Stimulated activated naive CD4-positive, alpha-beta T cell treated with Interleukin-2 at 50 U/mL for 16 hours (primary cell): ENCODE results near the gene RNF113B.

Source experiments
- DNase-seq: peaks from one replicate; lab custom pipeline; 2025; lab: John Stamatoyannopoulos, UW

The RNF113B gene

DNA sequence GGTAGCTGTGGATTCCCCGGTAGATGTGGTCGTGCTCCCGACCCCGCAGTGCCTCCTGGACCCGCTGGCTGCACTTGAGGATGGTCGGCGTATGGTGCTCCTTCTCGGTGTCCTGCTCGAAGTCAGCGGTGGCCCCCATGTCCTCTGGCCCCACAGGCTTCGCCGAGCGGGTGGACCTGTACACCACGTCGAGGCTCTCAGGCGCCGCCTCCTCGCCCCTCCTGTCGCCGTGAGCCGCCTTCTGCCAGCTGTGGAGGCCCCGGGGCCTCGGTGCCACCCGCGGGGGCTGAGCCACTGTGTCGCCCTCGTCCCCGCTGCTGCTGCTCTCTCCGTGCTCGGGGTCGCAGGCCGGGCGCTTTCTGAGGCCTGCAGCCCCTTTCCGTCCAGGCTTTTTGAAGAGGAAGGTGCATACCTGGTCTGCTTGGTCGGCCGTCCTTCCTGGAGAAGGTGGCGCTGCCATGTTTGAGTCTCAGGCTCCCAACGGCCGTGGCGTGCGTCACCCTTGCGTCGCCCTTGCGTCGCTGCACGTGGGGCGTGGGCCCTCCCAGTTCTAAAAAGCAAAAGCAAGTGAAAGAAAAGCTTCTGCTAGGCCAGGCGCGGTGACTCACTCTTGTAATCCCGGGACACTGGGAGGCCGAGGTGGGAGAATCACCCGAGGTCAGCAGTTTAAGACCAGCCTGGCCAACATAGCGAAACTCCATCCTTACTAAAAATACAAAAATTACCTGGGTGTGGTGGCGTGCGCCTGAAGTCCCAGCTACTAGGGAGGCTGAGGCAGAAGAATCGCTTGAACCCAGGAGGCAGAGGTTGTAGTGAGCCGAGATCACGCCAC is at the start of gene RNF113B:
Gene RNF113B (minus strand): TSS at position 493 of the 832 bp plus-strand sequence. CDS start 33 bp downstream, at position 460.
- no peak for DNase-seq

DNA sequence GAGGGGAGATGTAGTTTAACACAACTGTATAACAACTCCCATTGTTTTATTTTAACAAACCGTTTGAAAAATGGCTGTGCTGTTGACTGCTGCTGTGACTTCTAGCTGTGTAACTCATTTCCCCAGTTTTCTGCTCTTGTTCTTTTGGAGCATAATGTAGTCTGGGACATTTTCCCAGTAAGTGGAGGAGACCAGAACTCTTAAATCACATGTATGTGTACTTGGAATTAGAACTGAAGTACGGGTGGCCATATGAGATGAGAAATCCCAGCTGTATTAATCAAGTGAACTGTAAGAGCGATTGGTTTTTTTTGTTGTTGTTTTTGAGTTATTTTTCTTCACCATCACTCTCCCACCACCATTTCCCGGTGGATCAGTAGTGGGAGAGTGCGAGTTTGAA is 49.4 kb upstream of the RNF113B start:
- no peak for DNase-seq

DNA sequence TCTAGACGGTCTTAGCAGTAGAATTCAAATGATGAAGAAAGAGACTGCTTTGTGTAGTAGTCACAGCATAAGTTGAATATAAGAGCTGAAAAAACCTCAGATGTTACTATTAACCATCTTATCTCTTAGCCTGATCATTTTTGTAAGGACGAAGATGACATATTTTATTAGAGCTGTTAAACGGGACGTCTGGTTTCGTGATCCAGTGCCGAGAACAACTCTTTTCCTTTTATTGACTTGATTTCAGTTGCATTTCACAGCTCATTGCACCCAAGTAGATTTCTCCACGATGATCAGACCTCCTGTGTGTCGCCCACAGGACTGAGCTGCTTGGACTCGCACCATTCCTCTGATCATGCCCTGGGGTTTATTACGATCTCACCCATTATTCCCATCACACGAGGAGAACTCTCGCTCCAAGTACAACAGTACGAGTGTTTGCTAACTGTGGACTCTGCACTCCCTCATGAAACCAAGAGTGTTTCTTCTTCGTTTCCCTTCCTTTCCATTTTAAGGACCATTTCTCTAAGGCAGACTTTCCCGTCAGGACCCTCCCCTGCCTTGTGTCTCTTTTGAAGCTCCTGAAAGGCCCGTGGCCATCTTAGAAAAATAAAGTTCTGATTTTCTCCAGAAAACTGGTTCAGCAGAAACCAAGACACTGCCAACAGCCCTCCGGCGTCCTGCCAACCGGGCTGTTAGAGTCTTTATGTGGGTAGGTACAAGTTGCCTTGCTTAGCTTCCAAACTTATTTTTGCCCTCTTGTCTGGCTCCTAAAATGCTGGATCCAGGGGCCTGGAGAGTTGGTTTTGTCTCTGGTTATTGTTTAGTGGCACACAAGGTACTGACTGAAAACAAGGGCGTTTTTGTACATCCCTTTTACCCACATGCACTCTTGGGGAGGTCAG is 48.2 kb upstream of the RNF113B start:
- no peak for DNase-seq

DNA sequence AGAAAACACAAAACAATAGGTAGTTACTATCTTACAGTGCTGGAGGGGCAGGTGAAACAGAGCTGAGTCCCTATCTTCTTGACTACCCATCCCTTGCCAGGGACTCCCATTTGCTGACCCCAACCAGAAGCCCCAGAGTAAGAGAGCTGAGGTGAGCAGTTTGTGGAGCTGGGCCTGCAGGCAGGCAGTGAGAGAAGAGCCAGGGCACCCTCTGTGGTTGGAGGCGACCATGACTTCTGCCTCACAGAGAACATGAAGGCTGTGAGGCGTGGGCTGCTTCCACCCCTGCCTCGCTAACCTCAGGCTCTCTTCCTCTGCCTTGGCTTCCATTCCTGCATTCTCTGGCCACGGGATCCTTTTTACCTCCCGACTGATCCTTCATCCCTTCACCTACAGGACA is 47.5 kb upstream of the RNF113B start:
- DNase-seq, result no peak

DNA sequence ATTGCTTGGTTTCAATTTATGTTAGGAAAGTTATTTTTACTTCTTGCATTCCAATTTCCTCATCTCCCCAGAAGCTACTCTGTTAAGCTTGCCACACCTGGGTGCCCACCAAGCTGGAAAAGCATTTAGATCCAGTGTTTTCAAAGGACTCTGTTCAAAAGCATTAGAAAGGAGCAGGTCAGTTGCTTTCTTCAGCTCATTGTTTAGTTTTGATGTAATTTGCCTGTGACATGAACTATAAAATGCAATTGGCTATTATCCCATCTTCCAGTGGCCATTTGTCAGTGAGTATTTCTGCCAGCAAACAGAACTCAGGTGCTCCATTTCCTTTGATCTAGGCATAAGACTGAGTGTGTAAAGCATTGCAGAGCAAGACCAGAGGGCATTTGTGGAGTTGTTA is 46.7 kb upstream of the RNF113B start:
- no peak for DNase-seq

DNA sequence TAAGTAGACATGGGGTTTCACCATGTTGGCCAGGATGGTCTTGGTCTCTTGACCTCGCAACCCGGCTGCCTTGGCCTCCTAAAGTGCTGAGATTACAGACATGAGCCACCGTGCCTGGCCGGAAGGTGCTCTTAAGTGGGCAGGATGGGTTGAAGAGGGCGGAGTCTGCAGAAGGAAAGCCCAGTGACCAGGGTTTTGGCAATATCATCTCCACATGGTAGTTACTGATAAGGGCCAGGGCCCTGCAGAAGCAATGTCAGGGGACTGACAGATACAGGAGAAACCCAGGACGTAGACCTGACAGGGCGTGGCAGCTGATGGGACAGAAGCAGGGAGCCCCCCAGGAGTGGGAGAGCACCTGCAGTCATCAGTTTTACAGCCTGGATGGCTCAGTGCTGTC is 45.7 kb upstream of the RNF113B start:
- DNase-seq, result no peak

DNA sequence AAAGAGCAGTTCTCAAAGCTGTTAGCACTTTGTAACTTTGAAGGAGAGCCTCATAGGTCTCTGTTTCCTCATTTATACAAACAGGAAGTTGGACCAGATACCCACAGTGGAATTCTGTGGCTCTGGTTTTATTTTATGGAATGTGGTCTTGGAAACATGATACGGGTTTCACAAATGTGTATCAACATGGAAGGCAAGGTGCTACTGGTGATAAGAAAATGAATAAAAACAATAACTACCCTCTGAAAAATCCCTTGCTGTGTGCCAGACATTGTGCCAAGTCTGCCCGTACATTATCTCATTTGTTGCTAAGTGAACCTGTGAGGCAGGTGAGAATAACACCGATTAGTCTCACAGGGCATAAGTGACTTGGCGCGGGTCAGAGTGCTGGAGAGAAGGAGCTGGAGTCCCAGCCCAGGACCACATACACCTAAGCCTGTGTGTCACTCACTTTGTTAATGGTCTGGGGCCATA is 45.0 kb upstream of the RNF113B start:
- DNase-seq, result no peak

DNA sequence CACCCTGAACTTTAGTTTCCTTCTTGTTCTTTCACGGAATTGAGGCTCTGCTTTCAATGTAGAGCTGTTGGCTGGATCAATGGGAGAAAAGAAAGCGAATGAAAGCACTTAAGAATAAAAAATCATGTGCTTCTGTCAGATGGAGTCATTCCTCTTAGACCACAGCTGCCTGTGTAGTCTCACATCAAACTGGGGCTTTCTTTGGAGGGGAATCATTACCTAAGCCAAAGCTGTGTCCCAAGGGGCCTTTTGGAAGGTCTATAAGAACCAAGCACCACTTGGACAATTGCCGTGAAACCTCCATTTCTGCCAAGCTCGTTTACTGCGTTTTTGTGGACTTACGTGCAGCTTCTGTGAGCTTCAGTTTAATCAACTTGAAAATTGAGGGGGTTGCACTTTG is 44.2 kb upstream of the RNF113B start:
- DNase-seq, result no peak

DNA sequence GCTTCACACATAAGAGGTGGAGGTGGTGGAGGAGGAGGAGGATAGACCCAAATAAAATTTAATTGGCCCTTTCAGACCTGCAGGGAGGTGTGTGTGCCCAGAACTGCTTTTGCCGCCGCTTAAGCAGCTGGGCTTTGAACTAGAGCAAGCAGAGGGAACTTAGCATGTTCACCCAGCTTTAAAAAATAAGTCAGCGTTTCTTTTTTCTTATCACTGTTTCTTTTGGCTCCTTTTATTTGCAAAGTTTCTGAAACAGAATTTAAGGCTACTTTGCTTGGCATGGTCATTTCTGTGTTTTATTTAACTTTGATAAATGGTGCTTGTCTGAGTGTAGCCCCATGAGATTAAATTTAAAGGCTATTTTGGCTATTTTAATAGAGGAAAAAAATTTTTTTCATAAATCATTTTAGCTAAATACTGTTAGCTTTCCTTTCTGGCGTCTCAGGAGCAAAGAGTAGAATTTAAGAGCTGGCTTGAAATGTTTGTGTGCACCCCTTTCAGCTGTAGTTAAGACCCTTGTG is 43.3 kb upstream of the RNF113B start:
- DNase-seq, result no peak

DNA sequence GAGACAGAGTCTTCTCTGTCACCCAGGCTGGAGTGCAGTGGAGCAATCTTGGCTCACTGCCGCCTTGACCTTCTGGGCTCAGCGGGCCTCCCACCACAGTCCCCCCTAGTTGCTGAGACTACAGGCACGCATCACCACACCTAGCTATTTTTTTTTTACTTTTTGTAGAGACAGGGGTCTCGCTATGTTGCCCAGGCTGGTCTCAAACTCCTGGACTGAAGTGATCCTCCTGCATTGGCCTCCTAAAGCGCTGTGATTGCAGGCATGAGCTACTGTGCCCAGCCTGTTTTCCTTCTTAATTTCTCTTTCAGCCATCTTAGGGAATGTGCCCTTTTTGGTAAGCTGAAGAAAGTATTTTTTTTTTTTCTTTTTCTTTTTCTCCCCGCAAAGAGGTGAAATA is 42.6 kb upstream of the RNF113B start:
- no peak for DNase-seq

DNA sequence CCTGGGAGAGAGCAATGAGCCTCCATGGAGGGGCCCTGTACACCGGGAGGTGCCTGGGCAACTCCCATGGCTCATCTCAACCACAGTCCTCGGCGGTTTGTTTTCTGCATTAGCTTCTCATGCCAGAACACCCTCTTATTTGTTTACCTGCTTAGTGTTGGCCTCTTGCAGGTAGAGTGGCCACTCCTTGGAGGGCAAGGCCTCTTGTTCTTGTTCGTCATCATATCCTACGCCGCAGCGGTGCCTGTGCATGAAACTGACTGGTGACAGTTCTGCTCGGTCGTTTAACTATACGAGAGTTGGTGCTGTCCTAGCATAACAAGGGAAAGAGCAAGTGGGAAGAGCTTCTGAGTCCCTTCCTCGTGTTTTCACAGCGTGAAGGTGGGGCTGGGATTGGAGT is 40.5 kb upstream of the RNF113B start:
- DNase-seq, result no peak

DNA sequence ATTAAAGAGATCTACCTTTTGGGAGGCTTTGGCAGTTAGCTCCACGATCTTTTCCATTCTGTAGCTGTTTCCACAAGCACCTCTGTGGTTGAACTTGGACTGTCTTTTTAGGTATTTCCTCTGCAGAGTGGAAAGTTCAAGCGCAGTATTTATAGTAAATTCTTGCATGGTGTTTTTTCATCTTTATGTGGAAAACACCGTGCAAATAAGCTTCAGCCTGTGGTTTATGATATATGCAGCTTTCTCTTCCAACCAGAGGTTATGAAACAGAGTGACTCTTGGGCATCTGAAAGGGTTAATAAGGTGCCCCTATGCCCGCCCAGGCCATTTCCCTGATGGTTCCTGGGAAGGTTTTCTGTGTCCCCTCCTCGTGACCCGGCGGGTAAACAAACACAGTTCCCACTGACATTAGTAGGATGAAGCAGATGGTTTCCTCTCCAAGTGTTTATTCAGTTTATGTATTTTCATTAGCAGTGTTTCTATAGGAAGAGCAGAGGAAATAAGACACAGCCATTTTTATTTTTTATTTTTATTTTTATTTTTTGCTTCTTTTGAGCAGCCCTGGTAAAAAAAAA is 39.7 kb upstream of the RNF113B start:
- no peak for DNase-seq

DNA sequence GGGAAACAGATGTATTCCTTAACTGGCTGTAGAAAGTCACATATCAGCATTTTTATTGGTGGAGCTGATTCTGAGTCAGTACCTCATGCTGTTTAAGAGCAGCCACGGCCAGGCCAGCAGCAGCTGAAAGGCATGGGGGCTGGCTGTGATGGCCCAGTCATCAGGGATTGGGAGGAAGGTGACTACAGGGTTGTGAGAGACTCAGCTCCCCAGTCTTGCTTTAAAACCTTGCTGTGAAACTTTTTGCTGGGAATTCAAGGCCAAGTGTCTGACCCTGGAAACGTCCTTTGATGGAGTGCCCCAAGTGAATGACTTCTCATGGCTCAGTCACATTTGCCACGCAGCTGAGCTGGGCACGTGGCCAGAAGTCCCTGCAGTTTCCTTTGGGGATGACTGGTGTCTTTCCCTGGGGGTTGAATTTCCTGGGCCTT is 39.1 kb upstream of the RNF113B start:
- DNase-seq, result no peak

DNA sequence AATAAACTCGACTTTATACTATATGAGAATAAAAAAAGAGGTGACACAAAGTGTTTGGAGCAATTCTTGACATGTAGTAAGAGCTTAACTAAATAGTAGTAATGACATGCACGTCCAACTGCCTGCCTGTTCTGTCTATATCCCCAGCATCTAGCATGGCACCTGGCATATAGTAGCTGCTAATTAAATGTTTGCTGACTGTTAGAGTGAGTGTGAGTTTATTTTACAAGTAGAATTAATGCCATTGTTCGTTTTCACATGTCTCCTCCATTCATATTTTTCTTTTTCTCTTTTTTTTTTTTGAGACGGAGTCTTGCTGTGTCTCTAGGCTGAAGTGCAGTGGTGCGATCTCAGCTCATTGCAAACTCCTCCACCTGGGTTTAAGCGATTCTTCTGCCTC is 38.4 kb upstream of the RNF113B start:
- DNase-seq, result no peak

DNA sequence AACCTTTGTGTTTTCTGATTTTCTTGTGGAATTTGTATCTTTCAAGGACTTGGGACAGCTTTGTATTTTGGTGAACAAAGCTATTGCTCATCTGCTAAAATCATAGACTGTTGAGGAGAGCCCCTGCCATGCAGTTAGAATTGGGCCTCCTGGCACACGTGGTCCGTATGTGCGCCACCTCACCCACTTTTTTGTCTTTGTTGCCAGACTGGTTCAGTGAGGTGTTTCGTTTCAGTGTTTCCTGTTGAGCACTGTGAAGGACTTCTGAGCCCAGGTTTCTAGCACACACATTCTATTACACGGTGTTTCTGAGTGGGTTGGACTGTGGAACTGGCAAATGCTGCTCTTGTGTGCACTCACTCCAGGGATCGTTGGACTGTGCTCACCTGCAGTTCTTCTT is 37.6 kb upstream of the RNF113B start:
- no peak for DNase-seq

DNA sequence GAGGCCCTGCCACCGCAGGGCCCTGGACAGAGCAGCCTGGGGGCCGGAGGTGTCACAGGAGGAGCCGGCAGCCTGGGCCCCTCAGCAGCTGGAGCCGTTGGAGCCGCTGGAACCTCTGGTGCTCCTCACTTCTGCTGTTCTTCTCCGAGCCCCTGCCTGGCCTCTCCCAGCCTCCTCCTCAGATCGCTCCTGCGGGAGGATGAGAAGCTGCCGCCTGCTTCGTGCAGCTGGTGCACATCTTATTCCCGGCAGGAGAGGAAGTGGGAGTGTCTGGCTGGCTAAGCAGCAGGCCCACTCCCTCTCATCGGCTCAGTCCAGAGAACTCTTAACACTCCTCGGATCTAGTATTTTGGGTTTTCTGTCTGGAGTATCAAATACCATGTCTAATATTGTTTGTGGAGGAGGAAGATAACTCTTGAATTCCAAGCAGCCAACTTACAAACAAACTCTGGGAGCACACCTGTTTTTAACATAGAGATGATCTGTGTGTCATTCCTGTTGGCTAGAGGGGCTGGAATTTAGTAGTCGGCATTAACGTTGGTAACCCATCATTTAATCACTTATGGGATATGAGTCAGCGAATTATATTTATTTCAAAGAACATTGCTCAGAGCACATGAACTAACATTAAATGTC is 37.1 kb upstream of the RNF113B start:
- DNase-seq, result no peak

DNA sequence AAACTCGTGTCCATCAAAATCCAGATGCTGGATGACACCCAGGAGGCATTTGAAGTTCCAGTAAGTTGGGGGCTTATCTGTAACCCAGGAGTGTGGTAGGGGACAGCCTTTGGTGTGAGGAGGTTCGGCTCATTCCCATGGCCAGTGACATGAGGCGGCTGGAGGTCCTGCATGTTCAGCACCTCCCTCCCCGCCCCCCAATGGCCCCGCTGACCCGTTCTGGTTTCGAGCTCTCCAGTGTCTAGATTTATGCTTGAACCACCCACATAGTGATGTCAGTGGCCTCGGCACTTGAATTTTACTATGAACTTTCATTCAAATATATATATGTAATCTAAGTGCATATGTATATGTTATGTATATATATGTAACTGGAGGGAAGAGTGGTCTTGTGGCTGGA is 36.3 kb upstream of the RNF113B start:
- DNase-seq, result no peak

DNA sequence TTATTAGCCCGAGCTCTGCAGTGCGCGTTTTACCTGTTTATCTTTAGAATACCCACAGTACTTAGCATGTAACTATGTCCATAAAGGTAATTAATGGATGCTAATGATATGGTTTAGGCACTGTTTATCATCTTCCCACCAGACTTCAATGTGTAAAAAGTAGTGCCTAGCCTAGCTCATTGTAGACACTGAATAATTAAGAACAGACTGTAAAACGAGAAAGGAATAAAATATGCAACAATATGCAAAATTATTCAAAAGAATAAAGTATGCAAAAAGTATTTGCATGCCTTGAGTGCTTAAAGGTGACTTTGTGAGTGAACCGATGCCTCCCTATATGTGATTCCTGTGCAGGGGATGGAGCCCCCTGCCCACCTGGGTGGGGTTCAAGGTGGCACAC is 35.7 kb upstream of the RNF113B start:
- no peak for DNase-seq

DNA sequence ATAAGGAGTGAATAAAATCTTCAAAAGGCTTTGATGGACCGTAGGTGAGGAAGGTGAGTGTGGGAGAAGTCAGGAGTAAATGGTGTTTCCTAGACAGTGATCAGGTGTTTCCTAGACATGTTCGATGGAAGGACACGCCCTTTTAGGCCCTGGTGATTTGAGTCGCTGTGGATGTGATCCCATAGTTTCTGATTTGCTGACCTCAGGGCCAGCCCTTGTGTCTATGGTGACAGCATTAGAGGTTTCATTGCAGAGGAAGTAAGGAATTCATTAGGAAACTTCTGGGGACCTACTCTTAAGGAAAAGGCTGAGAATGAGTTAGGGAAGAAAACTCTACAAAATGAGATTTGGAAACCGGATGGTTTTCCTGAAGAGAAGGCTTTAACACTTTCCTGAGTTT is 31.5 kb upstream of the RNF113B start:
- DNase-seq, result no peak

DNA sequence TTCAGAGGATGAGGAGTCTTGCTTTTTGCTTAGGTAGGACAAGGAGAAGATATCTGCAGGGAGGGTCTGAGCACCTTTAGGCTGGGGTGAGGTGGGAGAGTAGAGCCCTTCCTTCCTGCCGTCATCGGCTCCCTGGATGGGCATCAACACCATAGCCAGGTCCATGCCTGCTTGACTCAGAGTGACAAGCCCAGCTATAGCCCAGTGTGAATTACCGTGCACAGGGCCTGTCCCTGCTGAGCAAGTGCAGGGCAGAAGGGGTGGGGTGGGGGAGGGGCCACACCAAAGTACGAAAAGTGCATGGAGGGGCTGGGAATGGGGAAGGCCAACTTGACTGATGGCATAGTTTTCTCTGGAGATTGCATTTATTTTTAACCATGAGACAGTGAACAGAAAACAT is 30.3 kb upstream of the RNF113B start:
- DNase-seq, result no peak

DNA sequence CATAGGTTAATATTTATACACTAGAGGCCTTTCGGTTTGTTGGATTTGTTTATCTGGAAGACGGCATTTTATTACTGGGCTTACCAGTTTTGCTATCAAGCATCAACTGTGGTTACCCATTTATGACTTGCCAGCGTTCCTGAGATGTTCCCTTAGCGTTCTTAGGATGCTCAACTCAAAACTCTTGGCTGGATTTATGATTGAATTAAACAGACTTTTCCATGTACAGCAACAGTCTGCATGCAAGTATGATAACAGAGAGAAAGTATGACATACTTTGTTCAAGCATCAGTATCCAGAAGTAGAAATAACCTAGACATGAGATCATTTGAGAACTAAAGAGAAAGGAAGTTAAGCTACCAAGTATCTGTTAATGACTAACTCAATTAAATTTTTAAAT is 29.9 kb upstream of the RNF113B start:
- DNase-seq, result no peak

DNA sequence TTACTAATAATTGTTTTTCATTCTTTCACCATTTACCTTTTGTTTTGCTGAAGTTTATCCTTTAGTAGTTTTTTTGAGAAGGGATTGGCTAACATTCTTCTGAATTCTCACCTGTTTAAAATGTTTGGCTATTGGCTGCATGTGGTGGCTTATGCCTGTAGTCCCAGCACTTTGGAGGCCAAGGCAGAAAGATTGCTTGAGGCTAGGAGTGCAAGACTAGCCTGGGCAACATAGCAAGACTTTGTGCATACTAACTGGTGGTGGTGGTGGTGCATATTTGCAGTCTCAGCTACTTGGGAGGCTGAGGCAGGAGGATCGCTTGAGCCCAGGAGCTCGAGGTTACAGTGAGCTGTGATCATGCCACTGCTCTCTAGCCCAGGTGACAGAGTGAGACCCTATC is 27.5 kb upstream of the RNF113B start:
- no peak for DNase-seq
